Measurements from ENCODE around the gene TAC4. TPM values are rescaled to one million over a fixed set of nuclear protein-coding genes. Genes with fewer than 3 reads are reported as not detected.

Gene TAC4
- total RNA-seq, 4 donors from 2014 or later: not detected

- Histone ChIP-seq H3K27ac (peak overlapping the region in 2 of 4 donors; percentile 5 to 33), H3K36me3 (peaks cover 19 to 91% of the 10 kb centered on the region in 2 donors), H3K4me3 (no peak overlapping the region), H3K4me1 (peaks cover 0 to 59% (median 11%) of the 10 kb centered on the region in 3 donors), H3K27me3 (no peaks in the 10 kb centered on the region), H3K9me3 (no peaks in the 10 kb centered on the region)
- 86 to 88% methylated on average over 2 of the region's 2 CpGs for WGBS, 2 donors (ENCODE audit: low coverage in 1 of 2)
- ATAC-seq: no peak
- TF ChIP-seq POLR2AphosphoS5 (IDR thresholded peaks at IDR 0.05) (no peak), POLR2A (IDR thresholded peaks at IDR 0.05) (no peak), CTCF (IDR thresholded peaks at IDR 0.05) (no peak), EP300 (IDR thresholded peaks at IDR 0.05) (no peak)
These were observed 24.3 kb downstream of the TAC4 start for GRCh38 chr17:49823614-49824013.

GRCh38 chr17:49822829-49823228, 25.0 kb downstream of the TAC4 start:
- H3K27me3 ChIP-seq: no peaks in the 10 kb centered on the region
- TF ChIP-seq CTCF (IDR thresholded peaks at IDR 0.05) (no peak), EP300 (IDR thresholded peaks at IDR 0.05) (no peak), POLR2AphosphoS5 (IDR thresholded peaks at IDR 0.05) (peak; percentile 28), POLR2A (IDR thresholded peaks at IDR 0.05) (no peak)
- H3K36me3 ChIP-seq: peaks cover 19 to 93% of the 10 kb centered on the region in 2 donors
- H3K9me3 ChIP-seq: no peaks in the 10 kb centered on the region
- H3K4me3 ChIP-seq: no peak overlapping the region
- H3K4me1 ChIP-seq: peaks cover 0 to 60% (median 11%) of the 10 kb centered on the region in 3 donors
- peak overlapping the region in 3 of 4 donors; percentile 5 to 58 (median 33) for H3K27ac ChIP-seq
- WGBS, 2 donors (ENCODE audit: low coverage in 1 of 2): 37 to 66% methylated on average over 2 of the region's 2 CpGs
- peak; percentile 88 for ATAC-seq

- 71 to 80% methylated on average over 1 of the region's 1 CpG for WGBS, 2 donors (ENCODE audit: low coverage in 1 of 2)
- TF ChIP-seq POLR2A (IDR thresholded peaks at IDR 0.05): no peak
- TF ChIP-seq EP300 (IDR thresholded peaks at IDR 0.05): no peak
- no peak for TF ChIP-seq CTCF (IDR thresholded peaks at IDR 0.05)
- TF ChIP-seq POLR2AphosphoS5 (IDR thresholded peaks at IDR 0.05): no peak
- peaks cover 16 to 93% of the 10 kb centered on the region in 2 donors for H3K36me3 ChIP-seq
- H3K4me3 ChIP-seq: no peak overlapping the region
- H3K9me3 ChIP-seq: no peaks in the 10 kb centered on the region
- no peak for ATAC-seq
- H3K27me3 ChIP-seq: no peaks in the 10 kb centered on the region
- H3K27ac ChIP-seq: peak overlapping the region in 3 of 4 donors; percentile 11 to 58 (median 42)
- H3K4me1 ChIP-seq: peaks cover 0 to 67% (median 11%) of the 10 kb centered on the region in 3 donors
These were observed 26.0 kb downstream of the TAC4 start for GRCh38 chr17:49821916-49822315.

GRCh38 chr17:49821466-49821865, 26.4 kb downstream of the TAC4 start:
- TF ChIP-seq EP300 (IDR thresholded peaks at IDR 0.05): no peak
- TF ChIP-seq POLR2A (IDR thresholded peaks at IDR 0.05): no peak
- no peak for TF ChIP-seq POLR2AphosphoS5 (IDR thresholded peaks at IDR 0.05)
- Histone ChIP-seq H3K27ac (peak overlapping the region in 3 of 4 donors; percentile 42 to 58 (median 48)), H3K4me1 (peaks cover 0 to 71% (median 13%) of the 10 kb centered on the region in 3 donors), H3K9me3 (no peaks in the 10 kb centered on the region), H3K36me3 (peaks cover 12 to 93% of the 10 kb centered on the region in 2 donors), H3K27me3 (no peaks in the 10 kb centered on the region), H3K4me3 (no peak overlapping the region)
- 34 to 86% methylated on average over 2 of the region's 2 CpGs for WGBS, 2 donors (ENCODE audit: low coverage in 1 of 2)
- no peak for ATAC-seq

- H3K4me3 ChIP-seq: no peak overlapping the region
- no peaks in the 10 kb centered on the region for H3K9me3 ChIP-seq
- H3K36me3 ChIP-seq: peaks cover 5 to 89% of the 10 kb centered on the region in 2 donors
- peak overlapping the region in 3 of 4 donors; percentile 42 to 58 (median 48) for H3K27ac ChIP-seq
- H3K4me1 ChIP-seq: peaks cover 0 to 78% (median 20%) of the 10 kb centered on the region in 3 donors
- ATAC-seq: no peak
- TF ChIP-seq CTCF (IDR thresholded peaks at IDR 0.05): no peak
- no peak for TF ChIP-seq EP300 (IDR thresholded peaks at IDR 0.05)
- no peak for TF ChIP-seq POLR2AphosphoS5 (IDR thresholded peaks at IDR 0.05)
- TF ChIP-seq POLR2A (IDR thresholded peaks at IDR 0.05): no peak
- no peaks in the 10 kb centered on the region for H3K27me3 ChIP-seq
- WGBS, 2 donors (ENCODE audit: low coverage in 1 of 2): 0 to 67% methylated on average over 1 of the region's 1 CpG
These were observed 27.1 kb downstream of the TAC4 start for GRCh38 chr17:49820773-49821172.

All from gastroesophageal sphincter (tissue), 4 donors.